Endothelial cell of umbilical vein (primary cell): ENCODE results near the gene FBXW4. TPM values are rescaled to one million over a fixed set of nuclear protein-coding genes. Genes with fewer than 3 reads are reported as not detected.

Source experiments
- BruUV-seq: library from RNA; stranded (reverse); fragments of 400-500 nt; replicated peaks from 2 replicates; lab custom pipeline; 2021; lab: Mats Ljungman, UMichigan
- CTCF ChIA-PET: fragments of 300-600, 350-600 bp; sonication (Branson Sonifier 250); formaldehyde crosslinking; loops from one replicate; lab custom pipeline; 2021; ENCODE audit warnings: antibody characterized with exemption, inconsistent platforms; lab: Charles Lee
- POLR2A ChIA-PET: fragments of 300-600, 350-600 bp; sonication (Branson Sonifier 250); formaldehyde crosslinking; loops from one replicate; lab custom pipeline; 2021; ENCODE audit warnings: antibody characterized with exemption, inconsistent platforms; lab: Charles Lee
- DNase-seq: peaks from one replicate; pipeline ENCODE4 v3.0.0-alpha.2; 2011; ENCODE audit warnings: low read depth, low spot score
- FAIRE-seq: peaks from 2 replicates; lab custom pipeline; 2011; peaks lifted over from hg19 to GRCh38; lab: Jason Lieb, UNC
- H2AFZ ChIP-seq: 2 replicates; pipeline ENCODE4 v1.6.0; 2012; ENCODE audit warnings: low read depth, low read length, control low read depth, inconsistent platforms
- H3K27ac ChIP-seq: 2 replicates; pipeline ENCODE4 v1.5.1; 2011; ENCODE audit warnings: low read depth, mild to moderate bottlenecking, control low read depth, low read length, moderate library complexity; ENCODE audit not compliant: insufficient read depth
- H3K27me3 ChIP-seq, 2 experiments: 2 replicates each; pipeline versions ENCODE4 v1.6.0 to v1.6.1; 2011; ENCODE audit warnings: low read length in 2 of 2, mixed read lengths in 1 of 2; ENCODE audit not compliant: control insufficient read depth in 2 of 2, insufficient read depth in 2 of 2
- H3K36me3 ChIP-seq, 2 experiments: 2 replicates in 1 of 2; 3 replicates in 1 of 2; pipeline ENCODE4 v1.5.1; 2011; ENCODE audit warnings: low read length in 2 of 2, mild to moderate bottlenecking in 1 of 2, moderate library complexity in 1 of 2; ENCODE audit not compliant: control insufficient read depth in 2 of 2, insufficient read depth in 2 of 2; ENCODE audit errors: extremely low read depth in 1 of 2
- H3K4me1 ChIP-seq: 3 replicates; pipeline ENCODE4 v1.5.1; 2011; ENCODE audit warnings: mild to moderate bottlenecking, low read length; ENCODE audit not compliant: control insufficient read depth, insufficient read depth; ENCODE audit errors: extremely low read depth
- H3K4me2 ChIP-seq: 2 replicates; pipeline ENCODE4 v1.6.1; 2011; ENCODE audit warnings: low read length, control low read depth, mixed read lengths; ENCODE audit not compliant: insufficient read depth
- H3K4me3 ChIP-seq, 3 experiments: fragments of 200-600 bp in 1 of 3; sonication (generic), shearing (Covaris generic) in 1 of 3; replicated peaks in 1 of 3; 2 replicates each; pipeline ENCODE4 v1.5.1; 2011 to 2016; ENCODE audit warnings: control low read depth in 3 of 3, low read length in 3 of 3, mild to moderate bottlenecking in 2 of 3, inconsistent platforms in 1 of 3, low read depth in 1 of 3, moderate library complexity in 1 of 3; ENCODE audit not compliant: insufficient read depth in 1 of 3
- H3K79me2 ChIP-seq: 2 replicates; pipeline ENCODE4 v1.6.0; 2012; ENCODE audit warnings: low read length, inconsistent platforms; ENCODE audit not compliant: control insufficient read depth, insufficient read depth
- H3K9ac ChIP-seq: replicated peaks from 2 replicates; pipeline ENCODE3; 2011; ENCODE audit warnings: low read length, control low read depth; ENCODE audit not compliant: insufficient read depth; ENCODE audit errors: extremely low read depth
- H3K9me1 ChIP-seq: replicated peaks from 3 replicates; pipeline ENCODE4 v1.6.0; 2011; ENCODE audit warnings: mild to moderate bottlenecking, low read length; ENCODE audit not compliant: control insufficient read depth, insufficient read depth; ENCODE audit errors: extremely low read depth
- H3K9me3 ChIP-seq: replicated peaks from 2 replicates; pipeline ENCODE4 v1.5.1; 2012; ENCODE audit warnings: low read length, inconsistent platforms; ENCODE audit not compliant: control insufficient read depth, insufficient read depth
- H4K20me1 ChIP-seq: replicated peaks from 2 replicates; pipeline ENCODE3; 2011; ENCODE audit warnings: mild to moderate bottlenecking, low read length; ENCODE audit not compliant: control insufficient read depth, insufficient read depth; ENCODE audit errors: extremely low read depth
- CTCF ChIP-seq, 2 donors: IDR thresholded peaks; 1 replicate in 1 of 2; 2 replicates in 1 of 2; pipeline ENCODE4 v1.5.1; 2011; ENCODE audit warnings: low read length in 2 of 2, mild to moderate bottlenecking in 2 of 2, moderate library complexity in 2 of 2, control low read depth in 1 of 2, inconsistent platforms in 1 of 2, low read depth in 1 of 2; ENCODE audit not compliant: insufficient read depth in 1 of 2; ENCODE audit errors: extremely low read depth in 1 of 2
- EZH2 ChIP-seq: IDR thresholded peaks from 2 replicates; pipeline ENCODE4 v1.6.1; 2012; ENCODE audit warnings: borderline replicate concordance, low read depth, mild to moderate bottlenecking, moderate library complexity, low read length, inconsistent platforms; ENCODE audit not compliant: severe bottlenecking
- FOS ChIP-seq: IDR thresholded peaks from 2 replicates; pipeline ENCODE4 v1.6.1; 2011; ENCODE audit warnings: mild to moderate bottlenecking, low read length, moderate library complexity, borderline replicate concordance; ENCODE audit not compliant: insufficient read depth
- GATA2 ChIP-seq: IDR thresholded peaks from 2 replicates; pipeline ENCODE4 v1.7.0; 2011; ENCODE audit warnings: low read depth, mild to moderate bottlenecking, moderate library complexity, mixed read lengths, low read length; ENCODE audit not compliant: insufficient read length, insufficient read depth
- JUN ChIP-seq: IDR thresholded peaks from 2 replicates; pipeline ENCODE4 v1.6.1; 2011; ENCODE audit warnings: borderline replicate concordance, low read depth; ENCODE audit not compliant: insufficient read length, insufficient read depth
- MAX ChIP-seq: IDR thresholded peaks from 2 replicates; pipeline ENCODE4 v1.6.1; 2011; ENCODE audit not compliant: insufficient read depth, insufficient read length
- MYC ChIP-seq: IDR thresholded peaks from one replicate; pipeline ENCODE4 v1.6.1; 2011; ENCODE audit warnings: mild to moderate bottlenecking, low read depth, low read length
- POLR2A ChIP-seq: IDR thresholded peaks from 2 replicates; pipeline ENCODE4 v1.6.1; 2012; ENCODE audit warnings: low read depth, mild to moderate bottlenecking, control low read depth, low read length
- POLR2AphosphoS5 ChIP-seq: IDR thresholded peaks from 2 replicates; pipeline ENCODE4 v1.6.1; 2012; ENCODE audit warnings: low read depth, mild to moderate bottlenecking, control low read depth, low read length, moderate library complexity; ENCODE audit not compliant: insufficient read depth
- dilution Hi-C: fragments of 300-500 bp; cut with MboI; formaldehyde crosslinking; loops from one replicate; pipeline ENCODE4 v1.15.0; 2019; ENCODE audit warnings: low sequenced_read_pairs; ENCODE audit not compliant: extremely low pct_ligation_motif_present
- intact Hi-C: fragments of 100-400 bp; cut with micrococcal nuclease; formaldehyde crosslinking; loops from one replicate; pipeline ENCODE4 v1.10.0; 2022
- polyA plus RNA-seq, 4 experiments: library from polyadenylated mRNA; depleted of rRNA in 3 of 4; stranded (reverse) in 3 of 4; unstranded in 1 of 4; fragments of >200 nt; gene quantifications; 2 replicates each; pipeline versions ENCODE4 v1.2.1 to v1.2.3, GENCODE V29; 2011 to 2012; ENCODE audit warnings: missing spikeins in 1 of 4
- total RNA-seq: library from RNA; stranded (reverse); gene quantifications from 2 replicates; pipeline ENCODE4 v1.2.3, GENCODE V29; 2021

The FBXW4 gene
- total and polyA plus RNA-seq, 2 donors (not counting 3 experiments of a cell fraction or from before 2014, with no cell fraction given): 20.8 to 21.1 TPM

GRCh38 chr10:101572785-101573184, 122.2 kb downstream of the FBXW4 start:
- Histone ChIP-seq H3K9me3 (no peaks in the 10 kb centered on the region), H2AFZ (no peak overlapping the region), H3K36me3 (no peaks in the 10 kb centered on the region), H3K9ac (no peak overlapping the region), H3K4me1 (peaks cover 7% of the 10 kb centered on the region), H3K27me3 (peaks cover 9 to 11% of the 10 kb centered on the region in 2 experiments), H3K4me3 (no peak overlapping the region), H3K79me2 (no peaks in the 10 kb centered on the region), H3K27ac (no peak overlapping the region), H3K4me2 (no peak overlapping the region), H4K20me1 (no peaks in the 10 kb centered on the region), H3K9me1 (no peaks in the 10 kb centered on the region)
- no TSS peak for BruUV-seq
- DNase-seq (no peak), FAIRE-seq (no peak)
- no peak for TF ChIP-seq JUN
- dilution Hi-C loops: no loop called here
- POLR2A ChIA-PET: interaction anchor here (0.6 kb wide), 1 partner anchor 267 kb away, joined by 3 read pairs; no protein-coding TSS in a partner anchor
- intact Hi-C loops: no loop called here
- CTCF ChIA-PET: interaction anchor here (2.5 to 4.0 kb wide), 2 partner anchors 270 to 431 kb away, joined by 9 to 60 read pairs; no protein-coding TSS in a partner anchor

- Histone ChIP-seq H3K79me2 (no peaks in the 10 kb centered on the region), H3K27me3 (peaks cover 11 to 13% of the 10 kb centered on the region in 2 experiments), H3K27ac (no peak overlapping the region), H3K4me2 (no peak overlapping the region), H3K9ac (no peak overlapping the region), H3K36me3 (no peaks in the 10 kb centered on the region), H4K20me1 (no peaks in the 10 kb centered on the region), H2AFZ (no peak overlapping the region), H3K9me1 (no peaks in the 10 kb centered on the region), H3K4me3 (no peak overlapping the region), H3K4me1 (peaks cover 7% of the 10 kb centered on the region), H3K9me3 (no peaks in the 10 kb centered on the region)
- ChIA-PET CTCF (interaction anchor here (2.1 to 4.0 kb wide), 6 partner anchors 105 to 430 kb away, joined by 9 to 60 read pairs (median 38); no protein-coding TSS in a partner anchor), POLR2A (no interaction called here)
- no peak for TF ChIP-seq POLR2AphosphoS5
- TF ChIP-seq POLR2A: no peak
- TF ChIP-seq MYC: no peak
- no peak for TF ChIP-seq EZH2
- no peak for TF ChIP-seq JUN
- TF ChIP-seq FOS: no peak
- no peak for TF ChIP-seq MAX
- TF ChIP-seq CTCF (IDR thresholded peaks at IDR 0.05; ENCODE audit: extremely low read depth in 1 of 2, insufficient read depth in 1 of 2, low read depth in 1 of 2, low read length in 2 of 2): no peak
- no peak for TF ChIP-seq GATA2
- dilution Hi-C loops (no loop called here), intact Hi-C loops (no loop called here)
- BruUV-seq: no TSS peak
- FAIRE-seq (no peak), DNase-seq (no peak)
These were observed 122.8 kb downstream of the FBXW4 start for GRCh38 chr10:101572126-101572525.
